IPS DF 4.7 (cell line): ENCODE data around the gene CLEC3B.
"Not testable (repeated sequence)": the region's sequence is repeated elsewhere in the genome, so short reads cannot be mapped to it uniquely, and the experiment has no call there.

Experiments
- DNase-seq: peaks from one replicate; pipeline ENCODE4 v3.0.0-alpha.2; 2013; ENCODE audit warnings: low spot score; ENCODE audit errors: extremely low read depth

Gene CLEC3B

DNA sequence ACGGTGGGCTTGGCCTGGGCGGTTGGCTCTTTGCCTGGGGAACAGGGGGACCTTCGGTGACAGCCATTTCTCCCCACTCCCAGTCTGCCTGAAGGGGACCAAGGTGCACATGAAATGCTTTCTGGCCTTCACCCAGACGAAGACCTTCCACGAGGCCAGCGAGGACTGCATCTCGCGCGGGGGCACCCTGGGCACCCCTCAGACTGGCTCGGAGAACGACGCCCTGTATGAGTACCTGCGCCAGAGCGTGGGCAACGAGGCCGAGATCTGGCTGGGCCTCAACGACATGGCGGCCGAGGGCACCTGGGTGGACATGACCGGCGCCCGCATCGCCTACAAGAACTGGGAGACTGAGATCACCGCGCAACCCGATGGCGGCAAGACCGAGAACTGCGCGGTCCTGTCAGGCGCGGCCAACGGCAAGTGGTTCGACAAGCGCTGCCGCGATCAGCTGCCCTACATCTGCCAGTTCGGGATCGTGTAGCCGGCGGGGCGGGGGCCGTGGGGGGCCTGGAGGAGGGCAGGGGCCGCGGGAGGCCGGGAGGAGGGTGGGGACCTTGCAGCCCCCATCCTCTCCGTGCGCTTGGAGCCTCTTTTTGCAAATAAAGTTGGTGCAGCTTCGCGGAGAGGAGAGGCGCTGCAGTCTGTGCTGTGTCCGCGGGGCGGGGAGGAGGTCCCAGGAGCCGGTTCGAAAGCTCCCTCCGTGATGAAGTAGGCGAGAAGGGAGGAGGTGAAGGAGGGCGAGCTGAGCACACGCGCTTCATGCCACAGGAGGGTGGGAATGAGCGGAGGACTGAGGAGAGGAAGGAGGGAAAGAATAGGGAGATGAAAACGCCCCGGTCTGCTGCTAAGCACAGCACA lies 9.6 kb downstream of the CLEC3B start:
- DNase-seq = no peak

- peak; percentile 93 for DNase-seq
Observed at GRCh38 chr3:45037720-45038455, 11.8 kb downstream of the CLEC3B start.

GRCh38 chr3:45041666-45042065 lies 15.6 kb downstream of the CLEC3B start:
- DNase-seq = no peak

DNA sequence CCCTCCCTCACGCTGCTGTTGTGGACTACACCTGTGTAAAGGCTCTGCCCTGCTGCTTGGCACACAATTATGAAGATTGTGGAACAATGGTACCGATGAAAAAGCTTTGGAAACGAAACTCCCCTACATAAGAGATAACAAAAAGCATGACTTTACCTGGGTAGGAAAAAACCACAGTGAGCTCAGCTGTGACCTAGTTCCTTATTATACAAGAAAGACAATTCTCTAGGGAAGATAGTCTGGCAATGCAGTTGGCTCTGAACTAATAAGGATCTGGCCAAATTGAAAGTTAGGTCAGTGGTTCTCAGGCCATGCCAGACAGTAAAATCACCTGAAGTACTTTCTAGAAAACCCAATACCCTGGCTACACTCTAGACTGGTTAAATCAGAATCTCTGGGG lies 16.1 kb downstream of the CLEC3B start:
- no peak for DNase-seq

- DNase-seq = no peak
Observed at GRCh38 chr3:45043728-45044299, 17.7 kb downstream of the CLEC3B start.

DNA sequence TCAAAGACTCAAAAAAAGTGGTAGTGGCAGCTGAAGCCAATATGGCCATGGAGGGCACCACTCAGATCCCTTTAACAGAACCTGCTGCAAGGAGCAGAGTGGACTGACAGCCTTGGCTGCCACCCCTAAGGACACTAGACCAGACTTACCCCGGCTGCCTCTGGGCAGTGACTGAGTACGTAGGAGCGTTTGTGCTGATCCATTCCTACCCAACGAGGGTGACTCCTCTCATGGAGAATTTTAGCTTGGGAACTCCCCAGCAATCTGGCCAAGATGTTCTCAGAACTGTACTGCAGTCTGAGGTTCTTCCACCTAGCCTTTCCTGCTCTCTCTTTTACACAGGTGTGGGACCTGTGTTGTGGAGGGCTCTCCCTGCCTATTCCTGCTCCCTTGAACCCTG lies 22.1 kb downstream of the CLEC3B start:
- no peak for DNase-seq

- no peak for DNase-seq
Observed at GRCh38 chr3:45049807-45050206, 23.7 kb downstream of the CLEC3B start.

DNA sequence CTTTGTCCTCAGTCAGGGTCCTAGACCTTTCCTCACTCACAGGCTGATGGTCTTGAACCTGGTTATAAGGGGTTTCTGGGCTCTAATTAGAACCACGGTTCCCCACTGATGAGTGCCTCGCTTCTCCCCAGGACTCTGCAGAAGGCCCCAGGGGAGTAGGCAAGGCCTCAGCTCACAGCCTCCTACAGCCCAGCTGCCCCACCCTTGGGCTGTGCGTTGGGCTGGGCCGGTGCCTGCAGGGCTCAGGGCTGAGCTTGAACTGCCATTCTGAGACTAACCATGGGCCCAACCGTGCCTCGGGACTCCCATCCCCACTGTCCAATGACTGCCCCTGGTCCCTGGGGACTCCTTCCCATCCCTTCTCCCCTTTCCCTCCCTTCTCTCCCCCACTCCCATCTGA lies 25.6 kb downstream of the CLEC3B start:
- no peak for DNase-seq

- not testable (repeated sequence) for DNase-seq
Observed at GRCh38 chr3:45053805-45054195, 27.7 kb downstream of the CLEC3B start.

GRCh38 chr3:45054196-45054857 lies 28.2 kb downstream of the CLEC3B start:
- DNase-seq = no peak

DNA sequence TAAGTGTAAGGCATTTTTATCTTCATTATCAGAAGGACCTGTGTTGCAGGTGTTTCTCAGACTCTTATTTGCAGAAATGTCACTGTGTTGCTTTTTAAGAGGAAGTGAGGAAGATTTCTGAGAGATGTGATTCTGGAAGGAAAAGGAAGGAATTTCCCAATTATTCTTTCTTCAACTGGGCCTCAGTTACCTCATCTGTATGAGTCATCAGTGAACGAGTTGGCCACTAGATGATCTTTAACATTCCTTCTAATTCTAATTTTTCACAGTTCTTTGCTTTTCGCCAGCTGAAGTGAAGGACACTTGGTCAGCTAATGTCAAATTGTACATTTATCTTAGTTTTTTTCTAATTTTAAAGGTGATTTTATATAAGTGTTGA lies 28.9 kb downstream of the CLEC3B start:
- no peak for DNase-seq

GRCh38 chr3:45055411-45056143 lies 29.5 kb downstream of the CLEC3B start:
- no peak for DNase-seq

DNA sequence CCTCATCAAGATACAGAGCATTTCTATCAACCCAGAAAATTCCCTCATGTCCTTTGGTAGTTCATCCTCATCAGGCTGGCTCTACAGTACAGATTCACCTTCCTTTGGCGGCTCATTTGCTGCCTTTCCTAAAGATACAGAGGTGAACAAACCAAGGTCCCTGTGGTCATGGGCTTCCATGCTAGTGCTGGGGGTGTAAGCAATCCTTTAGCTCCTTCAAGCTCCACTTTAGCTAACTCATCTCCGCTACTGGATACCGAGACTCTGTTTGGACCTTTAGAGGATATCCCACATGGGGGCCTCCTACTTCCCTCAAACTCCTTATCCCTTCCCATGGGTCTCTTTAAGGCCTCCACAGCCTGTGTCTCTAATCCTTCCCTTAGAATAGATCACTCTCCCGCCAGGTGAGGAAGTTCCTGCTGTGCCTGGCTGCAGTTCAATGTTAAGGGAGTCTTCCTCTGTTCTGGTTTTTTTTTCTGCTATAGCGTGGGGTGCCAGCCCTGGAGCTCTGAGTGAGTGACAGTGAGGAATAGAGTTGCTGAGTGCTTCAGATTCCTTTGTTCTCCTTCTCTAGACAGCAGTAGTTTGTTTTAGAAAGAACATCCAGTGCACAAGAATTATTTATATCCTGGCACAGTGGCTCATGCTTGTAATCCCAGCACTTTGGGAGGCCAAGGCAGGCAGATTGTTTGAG lies 30.7 kb downstream of the CLEC3B start:
- no peak for DNase-seq

DNA sequence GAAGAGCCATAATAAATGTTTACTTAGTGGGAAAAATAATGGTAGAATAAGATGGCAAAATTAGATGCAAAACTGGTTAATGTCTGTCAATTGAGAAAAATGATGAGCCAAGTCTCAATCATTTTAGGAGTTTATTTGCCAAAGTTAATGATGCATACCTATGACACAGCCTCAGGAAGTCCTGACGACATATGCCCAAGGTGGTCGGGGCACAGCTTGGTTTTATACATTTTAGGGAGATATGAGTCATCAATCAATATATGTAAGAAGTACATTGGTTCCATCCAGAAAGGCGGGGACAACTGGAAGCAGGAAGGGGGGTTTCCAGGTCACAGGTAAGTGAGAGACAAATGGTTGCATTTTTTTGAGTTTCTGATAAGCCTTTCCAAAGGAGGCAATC lies 31.5 kb downstream of the CLEC3B start:
- DNase-seq = no peak

- no peak for DNase-seq
Observed at GRCh38 chr3:45059132-45059531, 33.0 kb downstream of the CLEC3B start.

- no peak for DNase-seq
Observed at GRCh38 chr3:45060165-45060892, 34.2 kb downstream of the CLEC3B start.

DNA sequence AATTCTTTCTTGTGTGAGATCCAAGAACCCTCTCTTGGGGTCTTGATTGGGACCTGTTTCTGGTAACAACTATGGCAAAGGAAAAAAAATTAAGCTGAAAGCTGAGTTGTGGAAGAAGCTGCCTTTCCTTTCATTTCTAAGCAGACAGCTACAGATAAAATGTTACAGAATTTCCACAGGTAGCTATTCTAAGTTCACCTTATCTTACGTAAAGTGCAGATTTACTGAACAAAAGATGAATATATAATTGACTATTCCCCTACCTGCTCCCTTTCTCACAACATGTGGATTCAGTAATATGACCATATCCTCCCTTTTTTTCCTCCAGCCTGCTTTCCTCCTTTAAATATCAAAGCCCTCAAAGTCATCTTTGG lies 36.6 kb downstream of the CLEC3B start:
- no peak for DNase-seq

GRCh38 chr3:45064512-45065372 lies 38.6 kb downstream of the CLEC3B start:
- no peak for DNase-seq

DNA sequence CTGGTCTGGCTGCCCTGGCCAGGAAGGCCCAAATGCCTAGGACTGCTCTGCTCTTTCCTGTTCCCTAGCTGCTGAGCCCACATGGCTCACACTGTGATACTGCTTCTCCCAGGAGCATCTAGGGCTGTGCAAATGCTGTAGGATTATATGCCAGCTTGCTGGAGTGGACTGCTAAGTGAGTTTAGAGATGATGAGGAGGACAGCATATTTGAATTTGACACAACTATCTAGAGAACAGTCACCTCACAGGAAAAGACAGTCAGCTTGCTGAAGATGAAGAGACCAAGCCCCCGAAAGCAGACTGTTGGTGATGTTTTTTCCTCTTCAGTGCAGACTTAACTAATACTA lies 39.2 kb downstream of the CLEC3B start:
- DNase-seq = no peak
